Measurements from ENCODE around the gene SH3BP5L. TPM values are rescaled to one million over a fixed set of nuclear protein-coding genes. Genes with fewer than 3 reads are reported as not detected.
"Not testable (repeated sequence)": the region's sequence is repeated elsewhere in the genome, so short reads cannot be mapped to it uniquely, and the experiment has no call there.

SH3BP5L gene
- total and polyA plus RNA-seq, 7 donors = 18.6 to 52.7 (median 26.9) TPM

GRCh38 chr1:248791010-248791409, 34.7 kb downstream of the SH3BP5L start:
- H3K4me3 ChIP-seq = no peak overlapping the region
- intact Hi-C loops (cut with DNase I) = no loop called here
- no peaks in the 10 kb centered on the region for H3K27me3 ChIP-seq (ENCODE audit: insufficient read depth in 3 of 3, low read length in 2 of 3)
- H3K36me3 ChIP-seq (ENCODE audit: insufficient read depth in 1 of 2, low read depth in 1 of 2) = no peaks in the 10 kb centered on the region
- peaks cover 7% of the 10 kb centered on the region for H3K9me3 ChIP-seq
- no peak overlapping the region for H3K27ac ChIP-seq
- H3K4me1 ChIP-seq = no peaks in the 10 kb centered on the region
- ATAC-seq (no peak), DNase-seq (no peak)
- TF ChIP-seq, protein P1, sequence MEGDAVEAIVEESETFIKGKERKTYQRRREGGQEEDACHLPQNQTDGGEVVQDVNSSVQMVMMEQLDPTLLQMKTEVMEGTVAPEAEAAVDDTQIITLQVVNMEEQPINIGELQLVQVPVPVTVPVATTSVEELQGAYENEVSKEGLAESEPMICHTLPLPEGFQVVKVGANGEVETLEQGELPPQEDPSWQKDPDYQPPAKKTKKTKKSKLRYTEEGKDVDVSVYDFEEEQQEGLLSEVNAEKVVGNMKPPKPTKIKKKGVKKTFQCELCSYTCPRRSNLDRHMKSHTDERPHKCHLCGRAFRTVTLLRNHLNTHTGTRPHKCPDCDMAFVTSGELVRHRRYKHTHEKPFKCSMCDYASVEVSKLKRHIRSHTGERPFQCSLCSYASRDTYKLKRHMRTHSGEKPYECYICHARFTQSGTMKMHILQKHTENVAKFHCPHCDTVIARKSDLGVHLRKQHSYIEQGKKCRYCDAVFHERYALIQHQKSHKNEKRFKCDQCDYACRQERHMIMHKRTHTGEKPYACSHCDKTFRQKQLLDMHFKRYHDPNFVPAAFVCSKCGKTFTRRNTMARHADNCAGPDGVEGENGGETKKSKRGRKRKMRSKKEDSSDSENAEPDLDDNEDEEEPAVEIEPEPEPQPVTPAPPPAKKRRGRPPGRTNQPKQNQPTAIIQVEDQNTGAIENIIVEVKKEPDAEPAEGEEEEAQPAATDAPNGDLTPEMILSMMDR (IDR thresholded peaks at IDR 0.05) = no peak
- WGBS, 3 donors = 81 to 86% (median 85%) methylated on average over 4 of the region's 4 CpGs

GRCh38 chr1:248790456-248790855, 35.3 kb downstream of the SH3BP5L start:
- no peaks in the 10 kb centered on the region for H3K27me3 ChIP-seq (ENCODE audit: insufficient read depth in 3 of 3, low read length in 2 of 3)
- H3K9me3 ChIP-seq = peaks cover 7% of the 10 kb centered on the region
- DNase-seq (no peak), ATAC-seq (no peak)
- 71 to 80% (median 79%) methylated on average over 5 of the region's 5 CpGs for WGBS, 3 donors
- TF ChIP-seq, protein P1 (IDR thresholded peaks at IDR 0.05) = no peak
- no peak overlapping the region for H3K4me3 ChIP-seq
- no peaks in the 10 kb centered on the region for H3K4me1 ChIP-seq
- intact Hi-C loops (cut with DNase I) = no loop called here
- no peaks in the 10 kb centered on the region for H3K36me3 ChIP-seq (ENCODE audit: insufficient read depth in 1 of 2, low read depth in 1 of 2)
- H3K27ac ChIP-seq = no peak overlapping the region

DNA sequence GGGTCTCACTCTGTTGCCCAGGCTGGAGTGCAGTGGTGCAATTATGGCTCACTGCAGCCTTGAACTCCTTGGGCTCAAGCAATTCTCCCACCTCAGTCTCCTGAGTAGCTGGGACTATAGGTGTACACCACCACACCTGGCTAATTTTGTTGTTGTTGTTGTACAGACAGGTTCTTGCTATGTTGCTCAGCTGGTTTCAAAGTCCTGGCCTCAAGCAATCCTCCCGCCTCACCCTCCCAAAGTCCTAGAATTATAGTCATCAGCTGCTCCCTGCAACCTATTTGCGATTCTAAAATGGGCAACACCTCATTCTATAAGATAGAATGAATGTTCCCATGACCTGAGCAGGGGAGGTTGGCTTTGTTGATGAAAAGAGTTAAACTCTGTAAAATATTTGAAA, 36.4 kb downstream of the SH3BP5L start:
- H3K27me3 ChIP-seq (ENCODE audit: insufficient read depth in 3 of 3, low read length in 2 of 3); H3K36me3 ChIP-seq (ENCODE audit: insufficient read depth in 1 of 2, low read depth in 1 of 2); intact Hi-C loops (cut with DNase I); DNase-seq; H3K27ac ChIP-seq; H3K9me3 ChIP-seq; ATAC-seq; H3K4me3 ChIP-seq; H3K4me1 ChIP-seq: not testable (repeated sequence)
- 71 to 87% (median 81%) methylated on average over 2 of the region's 2 CpGs for WGBS, 3 donors

DNA sequence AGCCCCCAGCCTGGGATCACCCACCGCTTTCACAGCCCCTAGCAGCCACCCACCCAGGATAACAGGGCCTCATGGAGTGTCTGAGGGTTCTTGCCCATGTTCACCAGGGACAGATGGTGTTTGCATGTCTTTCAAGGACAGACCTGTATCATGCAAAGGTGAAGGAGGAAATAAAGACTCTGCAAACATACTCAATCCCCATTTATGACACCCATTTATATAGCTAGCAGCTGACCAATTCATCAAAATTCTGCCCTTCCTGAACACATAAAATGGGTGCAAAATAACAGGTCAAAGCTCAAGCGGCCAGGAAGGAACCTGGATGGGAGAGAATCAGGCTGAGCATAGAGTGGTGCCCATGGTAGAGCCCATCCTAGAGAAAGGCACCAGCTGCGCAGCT, 37.4 kb downstream of the SH3BP5L start:
- ATAC-seq = no peak
- no peaks in the 10 kb centered on the region for H3K27me3 ChIP-seq (ENCODE audit: insufficient read depth in 3 of 3, low read length in 2 of 3)
- H3K9me3 ChIP-seq = no peaks in the 10 kb centered on the region
- no peak overlapping the region for H3K4me3 ChIP-seq
- no peaks in the 10 kb centered on the region for H3K4me1 ChIP-seq
- TF ChIP-seq, protein P1 (IDR thresholded peaks at IDR 0.05) = no peak
- no peaks in the 10 kb centered on the region for H3K36me3 ChIP-seq (ENCODE audit: insufficient read depth in 1 of 2, low read depth in 1 of 2)
- intact Hi-C loops (cut with DNase I) = no loop called here
- DNase-seq = no peak
- 74 to 83% (median 78%) methylated on average over 3 of the region's 3 CpGs for WGBS, 3 donors
- no peak overlapping the region for H3K27ac ChIP-seq

GRCh38 chr1:248787430-248787829, 38.3 kb downstream of the SH3BP5L start:
- TF ChIP-seq, protein P1 (IDR thresholded peaks at IDR 0.05) = no peak
- ATAC-seq = no peak
- H3K9me3 ChIP-seq = no peaks in the 10 kb centered on the region
- H3K4me3 ChIP-seq = no peak overlapping the region
- intact Hi-C loops (cut with DNase I) = no loop called here
- H3K27me3 ChIP-seq (ENCODE audit: insufficient read depth in 3 of 3, low read length in 2 of 3) = no peaks in the 10 kb centered on the region
- 87 to 94% (median 92%) methylated on average over 4 of the region's 4 CpGs for WGBS, 3 donors
- H3K4me1 ChIP-seq = no peaks in the 10 kb centered on the region
- no peak overlapping the region for H3K27ac ChIP-seq
- H3K36me3 ChIP-seq (ENCODE audit: insufficient read depth in 1 of 2, low read depth in 1 of 2) = no peaks in the 10 kb centered on the region
- no peak for DNase-seq
